Transverse colon (tissue), 4 donors: ENCODE results near the gene GLI3. TPM values are rescaled to one million over a fixed set of nuclear protein-coding genes. Genes with fewer than 3 reads are reported as not detected.

Experiments used
- DNase-seq: peaks from one replicate; pipeline ENCODE4 v3.0.0-alpha.2; 2019
- H3K27ac ChIP-seq, 4 donors: fragments of 200-600 bp; sonication (generic); 2 replicates each; pipeline ENCODE4 v1.5.1; 2016 to 2018; ENCODE audit warnings: inconsistent platforms in 4 of 4
- H3K27me3 ChIP-seq: fragments of 200-600 bp; sonication (generic); 2 replicates; pipeline ENCODE4 v1.5.1; 2017; ENCODE audit warnings: inconsistent platforms
- H3K36me3 ChIP-seq, 4 donors: fragments of 200-600 bp; sonication (generic); 2 replicates each; pipeline ENCODE4 v1.5.1; 2017 to 2019; ENCODE audit warnings: inconsistent platforms in 4 of 4
- H3K4me1 ChIP-seq, 4 donors: fragments of 200-600 bp; sonication (generic); 2 replicates each; pipeline ENCODE4 v1.5.1; 2017 to 2020; ENCODE audit warnings: inconsistent platforms in 4 of 4
- H3K4me3 ChIP-seq, 4 donors: fragments of 200-600 bp; sonication (generic); 1 replicate in 1 of 4; 2 replicates in 3 of 4; pipeline versions ENCODE4 v1.5.1 to v1.6.1; 2017 to 2019; ENCODE audit warnings: inconsistent platforms in 4 of 4
- H3K9me3 ChIP-seq, 2 donors: fragments of 200-600 bp; sonication (generic); 2 replicates each; pipeline ENCODE4 v1.5.1; 2017 to 2019; ENCODE audit warnings: inconsistent platforms in 2 of 2
- CTCF ChIP-seq, 5 experiments: fragments of 200-600 bp in 3 of 5; fragments of 450-650 bp in 2 of 5; sonication (generic) in 3 of 5; IDR thresholded peaks; 1 replicate in 2 of 5; 2 replicates in 3 of 5; pipeline ENCODE4 v1.5.1; 2016 to 2017; ENCODE audit warnings: antibody characterized with exemption in 5 of 5, inconsistent platforms in 3 of 5, mild to moderate bottlenecking in 2 of 5, moderate library complexity in 1 of 5
- EP300 ChIP-seq: sonication (generic); formaldehyde crosslinking; IDR thresholded peaks from one replicate; pipeline ENCODE4 v1.6.1; 2017; ENCODE audit warnings: antibody characterized with exemption, low read depth
- POLR2A ChIP-seq: fragments of 450-650 bp; IDR thresholded peaks from one replicate; pipeline ENCODE4 v1.6.1; 2016; ENCODE audit warnings: antibody characterized with exemption, mild to moderate bottlenecking, moderate library complexity
- POLR2AphosphoS5 ChIP-seq, 3 donors: sonication (generic); formaldehyde crosslinking; IDR thresholded peaks; one replicate each; pipeline ENCODE4 v1.6.1; 2016; ENCODE audit warnings: antibody characterized with exemption in 3 of 3
- WGBS, 2 donors: methylation state at CpG; one replicate each; pipeline ENCODE4 v1.1.5; 2018; ENCODE audit warnings: low coverage in 1 of 2; 5-methylcytosine and 5-hydroxymethylcytosine counted together
- in situ Hi-C, 4 donors: fragments of 200-750 bp; cut with MboI; loops; one replicate each; pipeline versions ENCODE4 v1.15.0 to v1.15.1; 2017; ENCODE audit warnings: low sequenced_read_pairs in 3 of 4, low pct_ligation_motif_present in 1 of 4, low pct_unique_long_range_greater_than_20kb in 1 of 4
- intact Hi-C: fragments of 100-400 bp; cut with DNase I; formaldehyde crosslinking; loops from one replicate; pipeline ENCODE4 v1.15.1; 2023; ENCODE audit warnings: low total_unique reads
- total RNA-seq, 4 donors: library from RNA; depleted of rRNA; stranded (reverse); fragments of >200 nt; gene quantifications; one replicate each; pipeline ENCODE4 v1.1.0, GENCODE V29; 2016

GLI3 gene
- 10 to 100 TPM in 1 of 4 donors, 1 to 10 TPM in 3; 3.7 to 41.1 (median 5.3) TPM for total RNA-seq

DNA sequence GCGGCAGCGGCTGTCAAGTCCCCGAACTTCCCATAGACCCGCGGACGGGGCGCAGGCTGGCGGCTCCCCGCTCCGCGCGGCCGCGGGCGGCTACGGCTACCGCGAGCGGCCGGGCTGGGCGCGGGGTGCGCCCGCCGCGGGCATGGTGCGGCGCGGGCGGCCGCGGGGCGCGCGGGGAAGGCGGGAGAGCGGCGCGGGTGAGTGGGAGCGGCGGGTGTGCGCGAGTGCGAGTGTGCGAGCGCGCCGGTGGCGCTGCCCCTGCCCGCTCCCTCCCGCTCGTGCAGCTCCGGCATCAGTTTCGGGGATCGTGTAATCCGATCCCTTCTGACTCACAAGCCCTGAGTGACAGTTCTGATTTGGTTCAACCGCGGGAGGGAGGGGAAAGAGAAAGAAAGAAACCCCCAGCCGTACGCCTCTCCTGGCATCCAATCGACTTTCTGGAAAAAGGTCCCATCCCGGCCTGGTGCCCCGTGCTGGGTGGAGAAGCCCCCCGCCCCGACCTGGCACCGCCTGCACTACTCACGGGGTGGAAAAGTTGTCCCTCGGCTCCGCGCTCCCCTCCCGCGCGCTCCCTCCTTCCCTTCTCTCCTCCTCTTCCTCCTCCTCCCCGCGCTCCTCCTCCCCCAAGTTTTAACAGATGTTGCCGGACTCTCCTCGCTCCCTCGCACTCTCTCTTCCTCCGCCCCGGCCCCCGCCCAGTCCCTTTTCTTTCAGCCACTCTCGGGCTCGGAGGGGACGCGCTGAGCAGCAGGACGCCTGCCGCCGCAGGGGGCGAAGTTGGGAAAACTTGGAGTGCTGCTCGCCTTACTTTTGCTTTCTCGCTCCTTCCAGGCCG lies at the start of gene GLI3:
TSS of gene GLI3 (minus strand) at position 234 of the 835 bp plus-strand sequence. CDS start 13,956 bp downstream, outside the sequence.
- in situ Hi-C loops: loop anchor here in 1 of 4 donors (25.0 kb wide), 3 partner anchors 250 to 600 kb away; no protein-coding TSS in a partner anchor
- intact Hi-C loops: loop anchor here (2.0 to 10.0 kb wide), 2 partner anchors 252 to 262 kb away; no protein-coding TSS in a partner anchor
- DNase-seq: peak; percentile 70
- Histone ChIP-seq H3K36me3 (no peaks in the 10 kb centered on the region), H3K27me3 (peaks cover 53% of the 10 kb centered on the region), H3K27ac (peak within 1 kb of the TSS; percentile 81 to 95 (median 90)), H3K4me1 (peaks cover 9 to 28% (median 12%) of the 10 kb centered on the region in 4 donors), H3K9me3 (no peaks in the 10 kb centered on the region), H3K4me3 (peak within 1 kb of the TSS; percentile 46 to 74 (median 64))
- 1% methylated on average over 83 of the region's 92 CpGs; no CpG with 5 or more reads in 1 of the 2 donors for WGBS, 2 donors
- TF ChIP-seq POLR2A: peak; percentile 31
- peak; percentile 31 to 68 (median 65) for TF ChIP-seq POLR2AphosphoS5 (IDR thresholded peaks at IDR 0.05)
- peak in 2 of 5 experiments; percentile 21 to 25 for TF ChIP-seq CTCF (IDR thresholded peaks at IDR 0.05)
- no peak for TF ChIP-seq EP300

DNA sequence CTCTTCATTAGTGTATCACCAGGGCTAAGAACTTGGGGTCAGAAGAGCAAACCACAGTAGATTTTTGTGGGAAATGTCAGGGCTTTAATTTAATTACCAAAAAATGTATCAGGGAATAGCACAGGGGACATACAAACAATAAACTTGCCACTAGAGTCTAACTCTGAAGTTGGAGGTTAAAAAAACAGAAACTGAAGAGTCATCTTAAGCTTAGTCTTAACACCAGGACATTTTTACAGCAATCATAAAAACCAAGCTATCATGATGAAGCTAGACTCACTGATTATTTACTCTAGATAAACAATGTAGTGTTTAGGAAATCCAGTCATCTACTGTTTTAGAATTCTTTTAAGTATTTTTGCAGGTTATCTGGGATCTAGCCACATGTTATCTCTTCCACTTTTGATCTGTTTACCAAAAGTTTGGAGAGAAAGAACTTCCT lies 48.4 kb upstream of the GLI3 start:
- peak overlapping the region in 1 of 4 donors; percentile 14 for H3K27ac ChIP-seq
- DNase-seq: no peak
- TF ChIP-seq POLR2AphosphoS5 (IDR thresholded peaks at IDR 0.05) (no peak), CTCF (IDR thresholded peaks at IDR 0.05) (no peak), POLR2A (no peak), EP300 (no peak)
- H3K9me3 ChIP-seq: no peaks in the 10 kb centered on the region
- no peaks in the 10 kb centered on the region for H3K36me3 ChIP-seq
- in situ Hi-C loops (no loop called here), intact Hi-C loops (no loop called here)
- no peak overlapping the region for H3K4me3 ChIP-seq
- peaks cover 0 to 9% (median 0%) of the 10 kb centered on the region in 4 donors for H3K4me1 ChIP-seq
- no peaks in the 10 kb centered on the region for H3K27me3 ChIP-seq

- WGBS, 2 donors: 42% methylated on average over 2 of the region's 2 CpGs; no CpG with 5 or more reads in 1 of the 2 donors
- no peaks in the 10 kb centered on the region for H3K27me3 ChIP-seq
- in situ Hi-C loops (no loop called here), intact Hi-C loops (no loop called here)
- no peaks in the 10 kb centered on the region for H3K36me3 ChIP-seq
- DNase-seq: no peak
- H3K4me3 ChIP-seq: no peak overlapping the region
- peaks cover 0 to 9% (median 0%) of the 10 kb centered on the region in 4 donors for H3K4me1 ChIP-seq
- H3K27ac ChIP-seq: no peak overlapping the region
- H3K9me3 ChIP-seq: no peaks in the 10 kb centered on the region
- TF ChIP-seq EP300 (no peak), CTCF (IDR thresholded peaks at IDR 0.05) (no peak), POLR2AphosphoS5 (IDR thresholded peaks at IDR 0.05) (no peak), POLR2A (no peak)
These were observed 46.5 kb upstream of the GLI3 start for GRCh38 chr7:42283553-42283952.

- H3K9me3 ChIP-seq: no peaks in the 10 kb centered on the region
- no peaks in the 10 kb centered on the region for H3K27me3 ChIP-seq
- no peak overlapping the region for H3K27ac ChIP-seq
- in situ Hi-C loops: no loop called here
- no peaks in the 10 kb centered on the region for H3K36me3 ChIP-seq
- TF ChIP-seq POLR2AphosphoS5 (IDR thresholded peaks at IDR 0.05) (no peak), CTCF (IDR thresholded peaks at IDR 0.05) (no peak), POLR2A (no peak), EP300 (no peak)
- intact Hi-C loops: no loop called here
- no peaks in the 10 kb centered on the region for H3K4me1 ChIP-seq
- H3K4me3 ChIP-seq: no peak overlapping the region
- 66 to 77% methylated on average over 4 of the region's 4 CpGs for WGBS, 2 donors
- no peak for DNase-seq
These were observed 41.3 kb upstream of the GLI3 start for GRCh38 chr7:42278344-42278743.
